ENCODE results near the gene DDR1. TPM values are rescaled to one million over a fixed set of nuclear protein-coding genes. Genes with fewer than 3 reads are reported as not detected.

DDR1 gene
- total RNA-seq, 1 experiment from 2014 or later = 258 TPM

DNA sequence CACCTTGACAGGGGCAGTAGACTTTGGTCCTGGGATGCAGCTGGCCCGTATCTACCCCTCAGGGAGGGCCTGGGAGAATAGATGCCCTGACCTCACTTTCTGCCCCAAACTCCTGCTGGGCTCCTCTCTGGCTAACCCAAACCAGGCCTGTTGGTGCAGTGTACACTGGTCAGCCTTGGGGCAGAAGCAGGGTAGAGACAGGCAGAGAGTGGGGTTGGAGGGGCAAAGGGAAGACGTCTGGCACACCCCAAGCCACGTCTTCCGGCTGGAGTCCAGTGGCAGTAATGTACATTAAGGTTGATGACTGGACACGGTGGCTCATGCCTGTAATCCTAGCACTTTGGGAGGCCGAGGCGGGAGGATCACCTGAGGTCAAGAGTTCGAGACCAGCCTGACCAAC lies 9.3 kb downstream of the DDR1 start:
- H3K79me2 ChIP-seq (ENCODE audit: insufficient read depth, low read length) = peaks cover under 1% of the 10 kb centered on the region; the same call in 1 of the 2 replicates
- H3K4ac ChIP-seq (ENCODE audit: low read depth, low read length) = no peak overlapping the region
- Mint-ChIP-seq H3K27me3 (ENCODE audit: low read depth) (no peaks in the 10 kb centered on the region), H3K4me1 (peaks cover 21 to 25% of the 10 kb centered on the region in 2 experiments), H3K9me3 (no peaks in the 10 kb centered on the region), H3K36me3 (ENCODE audit: insufficient read depth in 1 of 3, low read depth in 3 of 3) (peaks cover 48 to 92% (median 86%) of the 10 kb centered on the region in 3 experiments), H3K4me3 (no peak overlapping the region), H3K27ac (peak overlapping the region in 1 of 3 experiments; percentile 11; a peak in 1 of 7 replicates)
- TF ChIP-seq, protein P1, sequence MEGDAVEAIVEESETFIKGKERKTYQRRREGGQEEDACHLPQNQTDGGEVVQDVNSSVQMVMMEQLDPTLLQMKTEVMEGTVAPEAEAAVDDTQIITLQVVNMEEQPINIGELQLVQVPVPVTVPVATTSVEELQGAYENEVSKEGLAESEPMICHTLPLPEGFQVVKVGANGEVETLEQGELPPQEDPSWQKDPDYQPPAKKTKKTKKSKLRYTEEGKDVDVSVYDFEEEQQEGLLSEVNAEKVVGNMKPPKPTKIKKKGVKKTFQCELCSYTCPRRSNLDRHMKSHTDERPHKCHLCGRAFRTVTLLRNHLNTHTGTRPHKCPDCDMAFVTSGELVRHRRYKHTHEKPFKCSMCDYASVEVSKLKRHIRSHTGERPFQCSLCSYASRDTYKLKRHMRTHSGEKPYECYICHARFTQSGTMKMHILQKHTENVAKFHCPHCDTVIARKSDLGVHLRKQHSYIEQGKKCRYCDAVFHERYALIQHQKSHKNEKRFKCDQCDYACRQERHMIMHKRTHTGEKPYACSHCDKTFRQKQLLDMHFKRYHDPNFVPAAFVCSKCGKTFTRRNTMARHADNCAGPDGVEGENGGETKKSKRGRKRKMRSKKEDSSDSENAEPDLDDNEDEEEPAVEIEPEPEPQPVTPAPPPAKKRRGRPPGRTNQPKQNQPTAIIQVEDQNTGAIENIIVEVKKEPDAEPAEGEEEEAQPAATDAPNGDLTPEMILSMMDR (conservative IDR thresholded peaks at IDR 0.05) = no peak
- no peaks in the 10 kb centered on the region for H3K23me2 ChIP-seq (ENCODE audit: insufficient read length, low read depth, low read length, poor library complexity, severe bottlenecking)
- no peak overlapping the region for H4K5ac ChIP-seq (ENCODE audit: insufficient read length, low read depth, low read length)
- no peak overlapping the region for H3K14ac ChIP-seq (ENCODE audit: insufficient read depth, low read length)
- no peak overlapping the region for H3K4me2 ChIP-seq (ENCODE audit: insufficient read depth, insufficient read length, low read length)
- peaks cover 4% of the 10 kb centered on the region for H3K79me1 ChIP-seq (ENCODE audit: insufficient read depth, low read depth, low read length, poor library complexity, severe bottlenecking)
- no peak overlapping the region for H2AK5ac ChIP-seq (ENCODE audit: insufficient read length, low read length)
- no peak overlapping the region for H3K56ac ChIP-seq (ENCODE audit: insufficient read length, low read depth, low read length)
- no peak overlapping the region for H2BK5ac ChIP-seq (ENCODE audit: insufficient read length, low read length)
- no peak overlapping the region for H4K91ac ChIP-seq (ENCODE audit: insufficient read length, low read depth, low read length)
- no peak overlapping the region for H3K23ac ChIP-seq (ENCODE audit: insufficient read length, low read depth, low read length)
- no peak for DNase-seq
- no peak overlapping the region for H3K18ac ChIP-seq (ENCODE audit: insufficient read length, low read depth, low read length)
- no peak overlapping the region for H4K8ac ChIP-seq (replicated peaks; ENCODE audit: insufficient read length, low read depth, low read length)
- H2BK12ac ChIP-seq (ENCODE audit: insufficient read length, low read depth, low read length) = no peak overlapping the region
- H3K9me3 ChIP-seq (ENCODE audit: control insufficient read depth, low read depth, low read length) = no peaks in the 10 kb centered on the region
- no CpG with 5 or more reads among the region's 8 CpGs for WGBS (ENCODE audit: extremely low coverage, insufficient read length, low lambda C conversion rate)
- no peak overlapping the region for H2BK15ac ChIP-seq (ENCODE audit: low read depth, low read length)
- H2BK20ac ChIP-seq (ENCODE audit: low read depth, low read length, poor library complexity, severe bottlenecking) = no peak overlapping the region
- no peak overlapping the region for H3K27ac ChIP-seq (ENCODE audit: insufficient read length, low read depth, low read length)
- H3K9ac ChIP-seq (ENCODE audit: extremely low read depth, insufficient read length, low read length) = no peak overlapping the region
- H3K4me1 ChIP-seq (ENCODE audit: insufficient read depth, low read length) = no peaks in the 10 kb centered on the region
- no peaks in the 10 kb centered on the region for H4K20me1 ChIP-seq (ENCODE audit: control insufficient read depth, insufficient read depth, insufficient read length)
- H3K27me3 ChIP-seq (ENCODE audit: insufficient read depth, low read length) = no peaks in the 10 kb centered on the region
- no peak overlapping the region for H3T11ph ChIP-seq (ENCODE audit: low read length)
- H2AFZ ChIP-seq (ENCODE audit: low read length) = no peak overlapping the region
- no peak overlapping the region for H2BK120ac ChIP-seq (ENCODE audit: low read depth, low read length, poor library complexity, severe bottlenecking)

All from H9 (cell line).